ENCODE data around the gene NR2F2.
"Not testable (repeated sequence)": the region's sequence is repeated elsewhere in the genome, so short reads cannot be mapped to it uniquely, and the experiment has no call there.

NR2F2 gene

GRCh38 chr15:96367311-96368200 is 37.1 kb downstream of the NR2F2 start:
- DNase-seq (ENCODE audit: low spot score), result no peak

- no peak for DNase-seq (ENCODE audit: low spot score)
These were observed 38.9 kb downstream of the NR2F2 start for GRCh38 chr15:96369351-96369750.

- no peak for DNase-seq (ENCODE audit: low spot score)
These were observed 39.5 kb downstream of the NR2F2 start for GRCh38 chr15:96369825-96370621.

- no peak for DNase-seq (ENCODE audit: low spot score)
These were observed 42.1 kb downstream of the NR2F2 start for GRCh38 chr15:96372554-96372953.

GRCh38 chr15:96374499-96374898 is 44.0 kb downstream of the NR2F2 start:
- DNase-seq (ENCODE audit: low spot score), result no peak

GRCh38 chr15:96379592-96379991 is 49.1 kb downstream of the NR2F2 start:
- DNase-seq (ENCODE audit: low spot score), result not testable (repeated sequence)

- no peak for DNase-seq (ENCODE audit: low spot score)
These were observed 51.0 kb downstream of the NR2F2 start for GRCh38 chr15:96381463-96381862.

- DNase-seq (ENCODE audit: low spot score), result no peak
These were observed 54.7 kb downstream of the NR2F2 start for GRCh38 chr15:96385195-96385594.

- no peak for DNase-seq (ENCODE audit: low spot score)
These were observed 58.2 kb downstream of the NR2F2 start for GRCh38 chr15:96388673-96389072.

Measured in CD4-positive, alpha-beta T cell treated with Interleukin-2 at 100 ng/mL for 4 hours (primary cell).